ENCODE measurements around the gene NIT1.

- TF ChIP-seq CTCF (IDR thresholded peaks at IDR 0.05; ENCODE audit: extremely low read depth in 1 of 2, insufficient read depth in 1 of 2, low read depth in 1 of 2, low read length in 2 of 2) (no peak), EZH2 (IDR thresholded peaks at IDR 0.05; ENCODE audit: borderline replicate concordance, low read depth, low read length, severe bottlenecking) (no peak), JUN (IDR thresholded peaks at IDR 0.05; ENCODE audit: borderline replicate concordance, insufficient read depth, insufficient read length, low read depth) (no peak), POLR2A (IDR thresholded peaks at IDR 0.05; ENCODE audit: low read depth, low read length) (no peak), MYC (IDR thresholded peaks at IDR 0.05; ENCODE audit: low read depth, low read length) (no peak), POLR2AphosphoS5 (IDR thresholded peaks at IDR 0.05; ENCODE audit: insufficient read depth, low read depth, low read length) (no peak)
Measured at GRCh38 chr1:161111527-161111926, 6.4 kb upstream of the NIT1 start.

Data from endothelial cell of umbilical vein (primary cell).